Posterior vena cava (tissue), 2 donors: Measurements from ENCODE around the gene ATF2. TPM values are rescaled to one million over a fixed set of nuclear protein-coding genes. Genes with fewer than 3 reads are reported as not detected.

Source experiments
- DNase-seq: peaks from one replicate; pipeline ENCODE4 v3.0.0-alpha.2; 2020; ENCODE audit warnings: low spot score
- intact Hi-C, 2 donors: fragments of 100-400 bp; cut with DNase I; formaldehyde crosslinking; loops; one replicate each; pipeline versions ENCODE4 v1.14.1 to v1.14.2; 2022 to 2023
- total RNA-seq, 2 donors: library from RNA; stranded (reverse); fragmentation: NEBNext Ultra II Directional; extraction: Animal tissue kit (Norgen Biotek cat#: 25700); gene quantifications; one replicate each; pipeline ENCODE4 v1.2.1, GENCODE V29; 2021
- donor health status: DM: yes; HTN: yes; CAD: no.
- donor health status: DM: yes; HTN: yes; CAD: no.

Gene ATF2
- total RNA-seq, 2 donors from 2014 or later, result 49.6 to 53.4 TPM

- no peak for DNase-seq
- intact Hi-C loops, result no loop called here
These were observed 552 bp upstream of the ATF2 start for GRCh38 chr2:175168564-175168945.

DNA sequence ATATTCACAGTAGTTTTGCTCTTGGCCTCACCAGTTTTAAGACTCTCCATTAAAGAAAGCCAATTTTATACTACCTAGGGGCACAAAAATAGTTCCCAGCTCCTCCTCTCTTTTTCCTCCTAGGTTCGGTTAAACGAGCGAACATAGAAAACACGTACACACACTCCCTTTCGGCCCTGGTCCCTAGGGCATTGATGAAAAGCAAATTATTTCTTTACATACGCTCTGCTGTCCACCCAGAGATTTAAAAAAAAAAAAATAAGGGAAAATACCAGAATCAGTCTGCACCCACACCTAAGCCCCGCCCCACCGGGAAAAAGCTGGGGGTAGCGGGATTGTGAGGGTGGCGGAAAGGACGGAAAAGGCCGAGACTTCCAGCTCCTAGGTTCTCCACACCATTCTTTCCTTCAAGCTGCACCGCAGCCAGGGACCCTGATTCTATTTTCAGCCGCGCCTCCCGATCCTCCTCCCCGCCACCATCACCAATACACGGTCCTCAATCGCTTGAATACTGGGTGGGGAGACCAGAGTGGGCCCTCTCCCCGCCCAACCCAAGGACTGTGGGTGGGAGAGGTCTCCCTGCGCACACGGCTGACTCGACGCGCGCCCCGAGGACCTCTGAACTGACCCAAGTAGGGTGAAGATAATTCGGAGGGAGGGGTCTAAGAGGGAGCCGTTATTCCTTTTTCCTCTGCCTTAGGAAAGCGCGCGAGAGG is 769 bp downstream of the ATF2 start:
- intact Hi-C loops, result no loop called here
- DNase-seq, result no peak

GRCh38 chr2:175166216-175166824 is 1.7 kb downstream of the ATF2 start:
- intact Hi-C loops, result no loop called here
- no peak for DNase-seq

DNA sequence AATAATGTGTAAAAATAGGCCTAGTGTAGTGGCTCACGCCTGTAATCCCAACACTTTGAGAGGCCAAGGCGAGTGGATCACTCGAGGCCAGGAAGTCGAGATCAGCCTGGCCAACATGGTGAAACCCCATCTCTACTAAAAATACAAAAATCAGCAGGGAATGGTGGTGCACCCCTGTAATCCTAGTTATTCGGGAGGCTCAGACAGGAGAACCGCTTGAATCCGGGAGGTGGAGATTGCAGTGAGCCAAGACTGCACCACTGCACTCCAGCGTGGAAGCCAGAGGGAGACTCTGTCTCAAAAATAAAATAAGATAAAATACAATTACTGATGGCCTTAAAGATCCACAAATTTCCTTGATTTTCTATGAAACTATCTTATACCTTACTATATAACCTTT is 3.8 kb downstream of the ATF2 start:
- intact Hi-C loops, result no loop called here
- DNase-seq, result no peak

- intact Hi-C loops, result no loop called here
- no peak for DNase-seq
These were observed 9.1 kb downstream of the ATF2 start for GRCh38 chr2:175158894-175159293.

DNA sequence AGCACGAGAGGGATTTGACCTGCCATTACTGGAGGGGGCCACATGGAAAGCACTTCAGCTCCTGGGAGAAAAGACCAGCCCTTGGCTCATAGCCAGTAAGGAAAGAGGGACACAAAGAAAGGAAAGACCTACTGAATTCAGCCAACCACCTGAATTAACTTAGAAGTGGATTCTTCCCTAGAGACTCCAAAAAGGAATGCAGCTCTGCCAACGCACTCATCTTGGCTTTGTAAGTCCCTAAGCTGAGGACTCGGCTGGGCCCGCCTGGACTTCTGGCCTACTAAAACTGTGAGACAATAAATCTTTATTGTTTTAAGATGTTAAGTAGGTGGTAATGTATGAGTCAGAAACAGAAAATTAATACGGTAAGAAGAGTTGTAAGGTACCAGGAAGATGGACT is 11.5 kb downstream of the ATF2 start:
- no peak for DNase-seq
- intact Hi-C loops, result no loop called here

DNA sequence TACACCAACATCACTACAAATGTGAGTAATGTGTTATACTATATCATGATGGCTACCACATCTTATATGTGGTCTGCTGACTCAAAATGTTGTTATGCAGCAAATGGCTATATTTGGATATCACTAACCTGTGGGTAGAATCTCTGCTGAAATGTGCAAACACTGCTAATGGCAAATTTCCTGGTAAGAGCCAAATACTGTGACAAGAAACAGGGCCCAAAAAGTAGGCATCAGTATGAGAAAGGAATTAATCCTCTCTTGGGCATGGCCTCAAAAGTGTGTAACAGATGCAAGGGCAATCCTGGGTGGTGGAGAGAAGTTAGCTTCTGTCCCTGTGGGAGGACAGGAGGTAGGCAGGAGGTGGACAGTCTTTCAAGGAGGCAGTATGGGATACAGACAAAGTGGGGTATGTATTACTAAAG is 13.3 kb downstream of the ATF2 start:
- no peak for DNase-seq

DNA sequence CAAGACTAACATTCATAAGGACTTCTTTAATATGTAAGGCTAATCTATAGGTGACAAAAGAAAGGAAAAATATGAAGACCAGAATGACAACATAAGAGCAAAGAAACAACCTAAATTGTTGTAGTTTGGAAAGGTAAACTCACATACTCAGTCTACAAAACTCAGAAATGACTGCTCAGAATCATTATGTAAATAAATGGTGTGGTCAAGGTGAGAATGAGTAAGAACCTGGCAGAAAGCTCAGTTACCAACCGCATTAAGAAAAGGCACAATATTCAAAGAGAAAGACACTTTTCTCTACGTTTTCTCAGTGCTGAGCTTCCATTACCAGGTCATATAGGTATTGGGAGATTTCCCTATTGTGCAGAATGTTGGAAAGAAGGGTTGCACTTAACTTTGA is 15.8 kb downstream of the ATF2 start:
- intact Hi-C loops, result no loop called here
- no peak for DNase-seq

More for the DNA sequence above, 13.3 kb downstream of the ATF2 start:
- intact Hi-C loops, result no loop called here

DNA sequence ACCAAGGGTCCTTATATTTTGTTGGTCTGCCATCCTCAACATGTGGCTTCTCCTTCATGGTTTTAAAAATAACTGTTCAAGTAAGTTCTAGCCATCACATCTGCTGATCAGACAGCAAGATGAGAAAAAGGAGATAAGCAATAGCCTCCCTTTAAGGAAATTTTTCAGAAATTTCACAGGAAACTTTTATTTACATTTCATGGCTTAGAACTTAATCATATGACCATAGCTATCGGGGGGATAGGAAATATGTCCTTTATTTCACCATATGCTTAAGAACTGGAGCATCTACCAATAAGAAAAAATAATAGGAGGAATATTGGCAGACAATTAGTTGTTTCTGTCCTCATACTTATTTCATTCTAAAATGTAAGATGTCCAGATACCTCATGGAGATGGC is 16.2 kb downstream of the ATF2 start:
- intact Hi-C loops, result no loop called here
- no peak for DNase-seq

DNA sequence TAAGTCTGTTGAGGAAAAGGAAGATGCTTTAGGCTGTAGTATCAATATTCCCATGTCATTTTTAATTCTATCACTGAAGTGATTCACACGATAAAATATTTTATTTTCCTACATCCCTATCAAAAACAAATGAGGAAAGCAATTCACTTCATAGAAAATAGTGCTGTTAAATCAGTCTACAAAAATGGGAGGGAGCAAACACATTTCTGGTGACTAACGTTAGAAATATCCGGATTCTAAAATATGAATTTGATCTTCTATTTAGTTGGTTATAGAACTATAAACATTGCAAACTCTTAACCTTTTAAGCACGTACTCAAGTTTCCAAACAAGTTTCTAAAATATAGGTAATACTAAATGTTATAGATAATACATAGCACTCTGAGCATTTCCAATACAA is 20.8 kb downstream of the ATF2 start:
- intact Hi-C loops, result no loop called here
- DNase-seq, result no peak

DNA sequence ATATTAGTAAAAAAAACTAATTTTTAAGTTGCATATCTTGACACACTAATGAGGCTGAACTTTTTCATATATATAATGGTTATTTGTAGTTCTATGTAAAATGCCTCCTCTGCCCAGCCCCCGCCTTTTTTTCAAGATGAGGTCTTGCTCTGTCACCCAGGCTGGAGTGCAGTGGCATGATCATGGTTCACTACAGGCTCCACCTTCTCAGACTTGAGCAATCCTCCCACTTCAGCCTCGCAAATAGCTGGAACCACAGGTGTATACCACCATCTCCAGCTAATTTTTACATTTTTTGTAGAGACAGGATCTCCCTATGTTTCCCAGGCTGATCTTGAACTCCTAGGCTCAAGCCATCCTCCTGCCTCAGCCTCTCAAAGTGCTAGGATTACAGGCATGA is 24.3 kb downstream of the ATF2 start:
- intact Hi-C loops, result no loop called here
- DNase-seq, result no peak

DNA sequence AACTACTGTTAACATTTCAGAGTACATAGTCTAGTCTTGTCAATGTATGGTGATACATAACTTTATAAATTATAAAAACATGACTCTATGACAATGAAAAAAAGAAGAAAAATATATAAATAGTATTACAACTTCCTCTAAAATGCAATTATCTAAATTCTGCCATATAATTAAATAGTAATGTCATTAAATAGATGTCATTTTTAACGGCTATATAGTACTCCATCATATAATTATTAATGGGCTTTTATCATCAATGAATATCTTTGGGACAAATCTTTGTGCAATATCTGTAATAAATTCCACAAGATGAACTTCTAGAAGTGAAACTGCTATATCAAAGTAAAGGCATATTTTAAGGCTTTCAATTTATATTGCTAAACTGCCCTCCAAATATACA is 24.8 kb downstream of the ATF2 start:
- DNase-seq, result no peak
- intact Hi-C loops, result no loop called here

GRCh38 chr2:175140332-175140731 is 27.7 kb downstream of the ATF2 start:
- intact Hi-C loops, result no loop called here
- no peak for DNase-seq

DNA sequence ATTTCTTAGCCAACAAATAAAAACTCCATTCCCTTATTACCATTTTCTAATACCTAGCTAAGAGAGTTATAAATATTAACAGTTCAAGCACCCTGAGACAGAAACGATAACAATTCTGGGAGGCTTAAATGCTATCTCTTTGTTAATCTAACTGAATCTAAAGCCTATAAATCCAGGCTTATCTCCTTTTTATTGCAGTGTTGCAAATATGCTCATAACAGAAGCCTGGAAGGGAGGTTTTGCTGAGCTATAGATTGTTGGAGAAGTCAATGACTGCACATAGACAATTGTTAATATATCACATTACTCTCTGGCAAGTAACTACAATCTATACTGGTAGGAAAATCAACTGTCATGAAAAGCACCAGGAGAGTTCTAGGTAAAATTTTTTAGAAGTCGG is 30.2 kb downstream of the ATF2 start:
- intact Hi-C loops, result no loop called here
- no peak for DNase-seq

GRCh38 chr2:175136334-175137215 is 31.4 kb downstream of the ATF2 start:
- intact Hi-C loops, result no loop called here

GRCh38 chr2:175135862-175136261 is 32.1 kb downstream of the ATF2 start:
- DNase-seq, result no peak
- intact Hi-C loops, result no loop called here

More at GRCh38 chr2:175136334-175137215, 31.4 kb downstream of the ATF2 start:
- no peak for DNase-seq

- intact Hi-C loops, result no loop called here
- DNase-seq, result no peak
These were observed 32.8 kb downstream of the ATF2 start for GRCh38 chr2:175135177-175135576.

DNA sequence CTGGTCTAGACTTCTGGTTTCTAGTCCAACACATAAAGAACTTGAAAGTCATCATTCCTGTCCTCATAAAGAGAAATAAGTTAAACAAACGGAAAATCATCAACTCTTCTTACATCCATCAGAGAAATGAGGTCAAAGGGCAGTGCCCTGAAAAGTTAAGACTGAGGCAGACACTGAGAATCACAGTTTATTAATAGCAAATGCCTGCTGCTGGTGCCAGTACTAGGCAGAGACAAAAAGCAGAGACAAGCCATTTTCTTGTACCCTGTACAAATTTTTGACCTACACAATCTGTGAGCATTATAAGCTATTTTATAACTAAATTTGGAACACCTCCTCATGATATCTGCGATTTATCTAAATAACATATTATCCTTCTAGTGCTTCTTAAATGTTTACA is 36.8 kb downstream of the ATF2 start:
- intact Hi-C loops, result no loop called here
- no peak for DNase-seq

DNA sequence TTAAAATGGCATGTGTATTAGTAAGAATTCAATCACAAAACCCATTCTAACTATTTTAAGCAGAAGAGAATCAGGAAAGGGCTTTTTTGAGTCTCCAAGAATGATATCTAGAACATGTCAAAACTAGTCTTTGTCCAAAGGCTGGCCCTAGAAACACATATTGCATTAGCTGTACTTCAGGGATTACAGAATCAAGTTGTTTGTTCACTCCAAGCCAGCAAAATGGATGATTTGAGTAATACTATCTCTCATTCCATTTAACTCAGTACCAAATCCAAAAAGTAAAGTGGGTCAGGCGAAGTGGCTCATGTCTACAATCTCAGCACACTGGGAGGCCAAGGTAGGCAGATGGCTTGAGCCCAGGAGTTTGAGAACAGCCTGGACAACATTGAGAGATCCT is 41.3 kb downstream of the ATF2 start:
- DNase-seq, result no peak
- intact Hi-C loops, result no loop called here

- DNase-seq, result no peak
- intact Hi-C loops, result no loop called here
These were observed 44.7 kb downstream of the ATF2 start for GRCh38 chr2:175123254-175123653.
